PC-9 (cell line): Measurements from ENCODE around the gene TOGARAM2. TPM values are rescaled to one million over a fixed set of nuclear protein-coding genes. Genes with fewer than 3 reads are reported as not detected.

Experiments used
- BruUV-seq: library from RNA; stranded (reverse); fragments of 400-500 nt; replicated peaks from 2 replicates; lab custom pipeline; 2021; lab: Mats Ljungman, UMichigan
- CTCF ChIA-PET: fragments of 300-600 bp; sonication (Branson Sonifier 250); formaldehyde crosslinking; loops from one replicate; lab custom pipeline; 2022; ENCODE audit warnings: antibody characterized with exemption; lab: Charles Lee
- POLR2A ChIA-PET: fragments of 300-600 bp; sonication (Branson Sonifier 250); formaldehyde crosslinking; loops from one replicate; lab custom pipeline; 2022; ENCODE audit warnings: antibody characterized with exemption; ENCODE audit not compliant: unreplicated experiment; lab: Charles Lee
- DNase-seq, 2 experiments: peaks; one replicate each; pipeline versions ENCODE4 v3.0.0 to v3.0.0-alpha.2; 2015 to 2022; ENCODE audit warnings: mixed read lengths in 1 of 2
- H2AFZ ChIP-seq: fragments of 200-600 bp; sonication (generic); 2 replicates; pipeline ENCODE4 v1.8.1; 2017; ENCODE audit warnings: antibody characterized with exemption
- H3F3A ChIP-seq: fragments of 200-600 bp; sonication (generic); 2 replicates; pipeline ENCODE4 v1.8.1; 2017; ENCODE audit warnings: antibody characterized with exemption, mild to moderate bottlenecking, low read depth; ENCODE audit not compliant: insufficient read depth
- H3K27ac ChIP-seq: fragments of 200-600 bp; sonication (generic); 2 replicates; pipeline ENCODE4 v1.6.1; 2016; ENCODE audit warnings: mixed run types
- H3K27me3 ChIP-seq: fragments of 200-600 bp; sonication (generic); 2 replicates; pipeline ENCODE4 v1.6.1; 2016; ENCODE audit warnings: low read depth, mixed run types; ENCODE audit not compliant: insufficient read depth
- H3K36me3 ChIP-seq: fragments of 200-600 bp; sonication (generic); 2 replicates; pipeline ENCODE4 v1.6.1; 2016; ENCODE audit warnings: low read depth, mixed run types
- H3K4me1 ChIP-seq: fragments of 200-600 bp; sonication (generic); replicated peaks from 2 replicates; pipeline ENCODE4 v1.6.1; 2016; ENCODE audit warnings: mixed run types; ENCODE audit not compliant: insufficient read depth
- H3K4me2 ChIP-seq: fragments of 200-600 bp; sonication (generic); 2 replicates; pipeline ENCODE4 v1.6.1; 2017; ENCODE audit warnings: mixed run types
- H3K4me3 ChIP-seq: fragments of 200-600 bp; sonication (generic); 2 replicates; pipeline ENCODE4 v1.6.1; 2016; ENCODE audit warnings: mixed run types
- H3K79me2 ChIP-seq: fragments of 200-600 bp; sonication (generic); 2 replicates; pipeline ENCODE4 v1.6.1; 2017; ENCODE audit warnings: low read depth, mixed run types
- H3K9me2 ChIP-seq: fragments of 200-600 bp; sonication (generic); 2 replicates; pipeline ENCODE4 v1.8.1; 2017; ENCODE audit warnings: mild to moderate bottlenecking; ENCODE audit not compliant: insufficient read depth
- H3K9me3 ChIP-seq: fragments of 200-600 bp; sonication (generic); 2 replicates; pipeline ENCODE4 v1.8.1; 2016; ENCODE audit warnings: low read depth; ENCODE audit not compliant: insufficient read depth
- H4K20me1 ChIP-seq: fragments of 200-600 bp; sonication (generic); 2 replicates; pipeline ENCODE4 v1.8.1; 2017; ENCODE audit not compliant: insufficient read depth
- EZH2 ChIP-seq: fragments of 200-600 bp; sonication (generic); IDR thresholded peaks from 2 replicates; pipeline ENCODE4 v1.8.0; 2017; ENCODE audit warnings: antibody characterized with exemption, low read depth
- intact Hi-C: fragments of 100-400 bp; cut with micrococcal nuclease; formaldehyde crosslinking; loops from one replicate; pipeline ENCODE4 v1.10.0; 2022; ENCODE audit not compliant: unreplicated experiment
- total RNA-seq: library from RNA; stranded (reverse); gene quantifications from 2 replicates; pipeline ENCODE4 v1.2.3, GENCODE V29; 2021
- TF ChIP-seq, protein P1 (sequence below): fragments of 200-600 bp; sonication (generic); conservative IDR thresholded peaks from 2 replicates; pipeline ENCODE4 v1.6.1; 2017; ENCODE audit warnings: mixed run types, antibody characterized with exemption, mild to moderate bottlenecking, moderate library complexity

The TOGARAM2 gene
- total RNA-seq, 1 experiment from 2014 or later = 0.44 TPM

DNA sequence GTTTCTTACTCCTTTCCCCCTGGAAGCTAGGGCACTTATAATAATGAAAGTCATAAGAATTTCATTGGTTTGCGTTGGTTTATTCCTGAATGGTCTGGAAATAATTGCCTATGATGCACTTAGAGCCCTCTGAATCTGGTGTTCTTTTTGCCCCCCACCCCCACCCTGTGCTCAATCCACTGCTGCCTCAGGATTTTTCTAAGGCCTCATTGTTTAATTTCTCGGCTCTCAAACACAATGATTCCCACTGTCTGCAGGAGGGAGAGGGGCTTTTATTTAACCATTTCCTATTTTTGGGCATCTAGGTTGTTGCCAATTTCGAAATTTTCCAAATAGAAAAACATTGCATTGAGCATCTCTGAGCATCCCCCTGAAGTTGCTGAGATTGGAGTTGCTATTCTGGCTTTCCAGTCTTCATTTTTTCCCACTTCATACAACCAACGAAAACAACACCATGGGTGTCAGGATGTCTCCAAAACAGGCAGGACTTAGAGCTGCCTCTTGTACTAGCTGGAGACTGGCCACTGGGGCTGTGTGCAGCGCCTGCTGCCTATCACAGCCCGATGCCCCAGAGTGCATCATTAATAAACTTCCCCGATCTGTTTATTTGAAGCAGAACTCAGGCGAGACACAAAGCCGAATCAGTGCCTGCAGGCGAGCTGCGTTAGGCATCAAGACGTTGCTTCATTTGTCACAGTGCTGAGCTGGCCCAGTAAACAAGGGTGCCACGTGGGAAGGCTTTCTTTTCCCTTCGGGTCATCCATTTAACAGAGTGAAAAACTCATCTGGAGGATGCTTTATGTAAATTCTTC, 95.0 kb downstream of the TOGARAM2 start:
- no peak overlapping the region for H3K4me3 ChIP-seq
- no peak for DNase-seq
- TF ChIP-seq, protein P1, sequence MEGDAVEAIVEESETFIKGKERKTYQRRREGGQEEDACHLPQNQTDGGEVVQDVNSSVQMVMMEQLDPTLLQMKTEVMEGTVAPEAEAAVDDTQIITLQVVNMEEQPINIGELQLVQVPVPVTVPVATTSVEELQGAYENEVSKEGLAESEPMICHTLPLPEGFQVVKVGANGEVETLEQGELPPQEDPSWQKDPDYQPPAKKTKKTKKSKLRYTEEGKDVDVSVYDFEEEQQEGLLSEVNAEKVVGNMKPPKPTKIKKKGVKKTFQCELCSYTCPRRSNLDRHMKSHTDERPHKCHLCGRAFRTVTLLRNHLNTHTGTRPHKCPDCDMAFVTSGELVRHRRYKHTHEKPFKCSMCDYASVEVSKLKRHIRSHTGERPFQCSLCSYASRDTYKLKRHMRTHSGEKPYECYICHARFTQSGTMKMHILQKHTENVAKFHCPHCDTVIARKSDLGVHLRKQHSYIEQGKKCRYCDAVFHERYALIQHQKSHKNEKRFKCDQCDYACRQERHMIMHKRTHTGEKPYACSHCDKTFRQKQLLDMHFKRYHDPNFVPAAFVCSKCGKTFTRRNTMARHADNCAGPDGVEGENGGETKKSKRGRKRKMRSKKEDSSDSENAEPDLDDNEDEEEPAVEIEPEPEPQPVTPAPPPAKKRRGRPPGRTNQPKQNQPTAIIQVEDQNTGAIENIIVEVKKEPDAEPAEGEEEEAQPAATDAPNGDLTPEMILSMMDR = no peak
- TF ChIP-seq EZH2 = no peak
- no peaks in the 10 kb centered on the region for H3K36me3 ChIP-seq
- H3K9me2 ChIP-seq = no peaks in the 10 kb centered on the region
- H4K20me1 ChIP-seq = no peaks in the 10 kb centered on the region
- intact Hi-C loops = no loop called here
- H3K27me3 ChIP-seq = no peaks in the 10 kb centered on the region
- no peak overlapping the region for H3K4me2 ChIP-seq
- H2AFZ ChIP-seq = no peak overlapping the region
- H3K9me3 ChIP-seq = no peaks in the 10 kb centered on the region
- no peak overlapping the region for H3K27ac ChIP-seq
- no TSS peak for BruUV-seq
- no peaks in the 10 kb centered on the region for H3F3A ChIP-seq
- POLR2A ChIA-PET = no interaction called here
- H3K4me1 ChIP-seq = no peaks in the 10 kb centered on the region
- CTCF ChIA-PET = no interaction called here
- no peaks in the 10 kb centered on the region for H3K79me2 ChIP-seq

DNA sequence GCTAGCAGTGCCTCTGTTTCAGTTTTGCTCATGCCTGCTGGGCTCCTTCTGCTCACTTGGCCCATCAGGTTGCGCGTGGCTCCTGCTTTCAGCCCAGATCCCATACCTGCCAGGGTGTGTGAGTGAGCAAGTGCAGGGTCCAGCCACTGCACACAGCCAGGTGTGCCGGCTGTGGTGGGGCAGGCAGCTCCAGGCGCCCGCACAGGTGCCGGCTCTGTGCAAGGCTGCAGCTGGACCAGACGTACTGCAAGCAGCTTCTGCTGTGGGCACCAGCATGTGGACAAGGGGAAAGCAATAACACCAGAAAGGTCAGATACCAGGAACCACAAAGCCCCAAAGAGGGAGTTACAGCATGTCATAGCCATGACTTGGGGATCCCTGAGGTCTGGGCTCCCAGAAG, 98.8 kb downstream of the TOGARAM2 start:
- TF ChIP-seq, protein P1 = no peak
- no peak for TF ChIP-seq EZH2
- CTCF ChIA-PET = no interaction called here
- Histone ChIP-seq H3F3A (no peaks in the 10 kb centered on the region), H3K9me2 (no peaks in the 10 kb centered on the region), H3K36me3 (no peaks in the 10 kb centered on the region), H3K27me3 (no peaks in the 10 kb centered on the region), H3K4me1 (no peaks in the 10 kb centered on the region), H3K4me3 (no peak overlapping the region), H4K20me1 (no peaks in the 10 kb centered on the region), H3K4me2 (no peak overlapping the region), H2AFZ (no peak overlapping the region), H3K79me2 (no peaks in the 10 kb centered on the region), H3K27ac (no peak overlapping the region), H3K9me3 (no peaks in the 10 kb centered on the region)
- POLR2A ChIA-PET = no interaction called here
- no TSS peak for BruUV-seq
- intact Hi-C loops = no loop called here
- DNase-seq = no peak

DNA sequence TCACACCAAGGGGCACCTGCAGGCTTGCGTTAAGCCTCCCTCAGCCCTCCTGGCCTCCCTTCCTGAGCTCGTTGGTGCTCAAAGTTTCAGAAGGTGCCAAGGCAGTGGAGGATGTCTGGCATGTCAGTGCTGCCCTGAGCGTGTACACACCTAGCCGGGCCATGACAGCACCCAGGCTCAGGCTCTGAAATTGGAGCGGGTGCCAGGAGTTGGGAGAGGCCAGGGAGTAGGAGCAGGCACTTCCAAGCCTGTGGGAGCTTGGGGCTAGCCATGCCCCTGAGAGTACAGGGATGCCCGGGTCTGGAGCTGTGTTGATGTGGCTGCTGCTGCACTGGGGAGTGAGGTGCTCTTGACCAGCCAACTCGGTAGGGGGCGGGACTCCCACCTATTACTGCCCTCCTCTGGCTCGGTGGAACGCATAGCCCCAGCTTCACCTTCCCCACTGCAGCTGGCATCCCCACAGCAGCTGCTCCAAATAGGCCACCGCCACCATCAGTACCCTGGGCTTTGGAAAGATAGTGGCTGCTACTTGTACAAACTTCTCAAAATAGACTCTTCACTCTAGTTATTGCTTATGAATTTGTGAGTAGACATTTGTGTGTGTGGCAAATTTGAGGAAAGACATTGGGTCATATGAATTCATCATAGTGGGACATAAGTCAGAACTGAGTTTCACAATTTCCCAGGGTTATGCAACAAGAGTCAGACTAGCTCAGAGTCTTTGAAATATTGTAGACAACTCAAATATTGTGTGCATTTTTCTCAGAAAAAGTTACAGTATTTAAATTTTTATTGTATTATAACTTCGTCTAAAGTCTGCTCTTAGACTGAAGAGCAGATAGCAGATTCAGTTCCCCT, 100.0 kb downstream of the TOGARAM2 start:
- no peak overlapping the region for H3K4me3 ChIP-seq
- no TSS peak for BruUV-seq
- intact Hi-C loops = no loop called here
- H3K4me2 ChIP-seq = no peak overlapping the region
- H3K79me2 ChIP-seq = no peaks in the 10 kb centered on the region
- ChIA-PET CTCF (no interaction called here), POLR2A (no interaction called here)
- no peaks in the 10 kb centered on the region for H3F3A ChIP-seq
- H3K9me3 ChIP-seq = no peaks in the 10 kb centered on the region
- H3K27me3 ChIP-seq = no peaks in the 10 kb centered on the region
- no peaks in the 10 kb centered on the region for H3K9me2 ChIP-seq
- no peaks in the 10 kb centered on the region for H4K20me1 ChIP-seq
- no peaks in the 10 kb centered on the region for H3K36me3 ChIP-seq
- H3K27ac ChIP-seq = no peak overlapping the region
- H3K4me1 ChIP-seq = no peaks in the 10 kb centered on the region
- DNase-seq = no peak
- H2AFZ ChIP-seq = no peak overlapping the region
- TF ChIP-seq, protein P1 = no peak
- no peak for TF ChIP-seq EZH2
